ENCODE results near the gene AGAP1.
"Not testable (repeated sequence)": the region's sequence is repeated elsewhere in the genome, so short reads cannot be mapped to it uniquely, and the experiment has no call there.

Gene AGAP1

DNA sequence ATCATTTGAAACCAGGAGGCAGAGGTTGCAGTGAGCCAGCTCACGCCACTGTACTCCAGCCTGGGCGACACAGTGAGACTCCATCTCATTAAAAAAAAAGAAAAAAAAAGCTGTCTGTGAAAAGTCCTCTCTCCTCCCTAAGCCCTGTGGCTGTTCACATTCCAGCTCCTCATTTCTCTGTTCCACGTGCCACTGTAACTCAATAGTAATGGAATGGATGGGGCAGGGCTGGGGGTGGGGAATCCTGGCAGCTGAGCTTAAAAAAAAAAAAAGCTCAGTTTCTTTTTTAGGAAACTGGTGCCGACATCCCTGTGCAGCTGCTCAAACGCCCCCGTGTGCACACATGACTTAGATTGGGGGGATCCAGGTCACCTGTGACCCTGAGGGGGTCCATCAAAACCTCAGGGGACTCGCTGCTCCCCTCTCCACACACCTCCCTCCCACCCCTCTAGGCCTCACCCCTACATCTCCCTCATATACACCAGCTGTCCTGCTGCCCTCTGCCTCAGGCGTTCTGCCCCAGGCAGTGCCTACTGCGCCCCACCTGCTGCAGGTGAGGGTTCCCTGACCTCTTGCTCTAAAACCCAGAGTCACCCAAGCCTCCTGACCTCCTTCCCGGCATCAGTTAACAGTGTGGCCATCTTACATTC lies 255.4 kb downstream of the AGAP1 start:
- DNase-seq = no peak

- DNase-seq = no peak
Observed at GRCh38 chr2:235749771-235750160, 255.9 kb downstream of the AGAP1 start.

- DNase-seq = no peak
Observed at GRCh38 chr2:235752846-235753245, 259.0 kb downstream of the AGAP1 start.

GRCh38 chr2:235754357-235755207 lies 260.7 kb downstream of the AGAP1 start:
- DNase-seq = no peak

- no peak for DNase-seq
Observed at GRCh38 chr2:235756491-235756890, 262.6 kb downstream of the AGAP1 start.

DNA sequence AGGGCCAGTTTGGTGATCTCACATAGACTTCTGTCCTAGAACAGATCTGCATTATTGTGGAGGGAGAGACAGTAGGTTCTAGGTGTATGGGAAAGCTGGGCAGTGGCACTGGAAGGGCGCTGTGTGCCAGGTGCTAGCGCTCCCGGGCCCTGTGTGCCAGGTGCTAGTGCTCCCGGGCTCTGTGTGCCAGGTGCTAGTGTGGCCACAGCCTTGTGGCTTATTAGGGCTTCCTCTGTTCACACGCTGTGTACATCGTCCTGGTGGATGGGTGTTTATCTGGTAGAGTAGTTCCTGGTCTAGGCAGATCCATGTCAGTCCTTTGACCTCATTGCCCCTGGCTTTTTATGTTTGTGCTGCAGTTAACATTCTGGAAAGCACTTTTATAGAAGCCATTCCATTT lies 263.4 kb downstream of the AGAP1 start:
- DNase-seq = no peak

DNA sequence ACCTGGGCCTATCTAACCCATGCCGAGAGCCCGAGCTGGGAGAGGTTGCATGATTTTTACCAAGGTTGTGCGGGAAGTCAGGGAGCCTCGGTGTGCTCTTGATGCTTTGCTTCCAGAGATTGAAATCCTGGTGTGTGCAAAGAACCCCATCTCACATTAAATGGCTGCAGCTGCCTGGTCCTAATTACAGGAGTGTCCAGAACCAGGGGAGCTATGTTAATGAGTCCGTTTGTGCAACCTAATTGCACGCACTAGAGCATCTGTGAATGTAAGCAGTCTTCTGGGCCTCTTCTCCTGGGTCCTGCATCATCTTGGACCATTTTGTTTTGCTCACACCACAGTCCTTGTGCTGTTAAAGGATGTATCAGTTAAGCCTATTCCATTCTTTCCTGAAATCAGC lies 263.8 kb downstream of the AGAP1 start:
- no peak for DNase-seq

DNA sequence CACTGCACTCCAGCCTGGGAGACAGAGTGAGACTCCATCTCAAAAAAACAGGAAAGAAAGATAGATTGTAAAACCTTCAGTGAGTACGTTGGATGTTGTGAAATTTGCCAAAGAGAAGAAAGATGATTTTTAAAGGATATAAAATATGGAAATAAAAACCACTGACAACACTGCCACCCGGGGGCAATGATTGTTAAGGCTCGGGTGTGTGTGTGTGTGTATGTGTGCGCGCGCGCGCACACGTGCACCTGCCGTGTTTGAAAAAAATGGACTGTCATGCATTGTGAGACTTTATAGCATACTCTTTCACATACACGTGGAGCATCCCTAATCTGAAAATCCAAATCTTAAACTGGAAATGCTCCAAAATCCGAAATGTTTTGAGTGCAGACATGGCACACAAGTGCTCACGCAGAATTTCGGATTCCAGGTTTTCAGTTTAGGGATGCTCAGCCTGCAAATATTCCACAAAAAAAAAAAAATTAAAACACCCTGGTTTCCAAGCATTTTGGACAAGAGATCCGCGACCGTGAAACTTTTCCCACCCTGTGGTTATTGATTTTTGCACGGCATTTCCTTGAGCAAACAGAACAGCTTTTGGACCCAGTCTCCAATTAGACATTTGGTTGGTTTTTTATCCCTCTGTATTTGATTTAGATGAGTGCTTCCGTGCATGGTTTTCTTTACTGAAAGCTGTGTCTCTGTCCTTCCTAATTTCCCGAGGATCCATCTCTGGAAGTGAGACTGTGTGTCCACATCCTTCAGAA lies 269.2 kb downstream of the AGAP1 start:
- no peak for DNase-seq

DNA sequence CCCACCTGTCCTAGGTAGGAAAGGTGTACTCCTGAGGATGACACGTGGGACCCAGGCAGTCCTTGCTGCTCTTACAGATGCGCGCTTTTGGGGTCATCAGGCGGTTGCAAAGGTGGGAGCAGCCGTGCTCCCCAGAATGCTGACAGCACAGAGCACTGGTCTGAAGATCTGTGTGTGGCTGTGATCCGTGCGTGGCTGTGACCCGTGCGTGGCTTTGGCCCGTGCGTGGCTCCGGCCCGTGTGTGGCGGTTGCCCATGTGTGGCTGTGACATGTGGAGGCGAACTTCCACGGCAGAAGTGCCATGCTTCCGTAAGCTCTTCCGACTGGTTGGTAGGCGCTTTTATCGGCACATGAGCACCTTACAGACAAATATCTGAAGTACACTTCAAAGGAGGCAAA lies 270.0 kb downstream of the AGAP1 start:
- DNase-seq = no peak

DNA sequence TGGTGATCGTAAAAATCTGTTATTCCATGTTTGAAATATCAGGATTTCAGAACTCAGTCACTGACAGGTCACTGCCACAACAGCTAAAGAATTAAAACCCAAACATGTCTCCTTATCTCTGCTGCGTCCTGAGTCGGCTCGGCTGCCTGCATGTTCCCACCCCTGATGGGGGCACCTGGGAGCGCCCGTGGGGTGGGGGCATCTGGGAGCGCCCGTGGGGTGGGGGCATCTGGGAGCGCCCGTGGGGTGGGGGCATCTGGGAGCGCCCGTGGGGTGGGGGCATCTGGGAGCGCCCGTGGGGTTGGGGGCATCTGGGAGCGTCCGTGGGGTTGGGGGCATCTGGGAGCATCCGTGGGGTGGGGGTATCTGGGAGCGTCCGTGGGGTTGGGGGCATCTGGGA lies 270.6 kb downstream of the AGAP1 start:
- DNase-seq = not testable (repeated sequence)

DNA sequence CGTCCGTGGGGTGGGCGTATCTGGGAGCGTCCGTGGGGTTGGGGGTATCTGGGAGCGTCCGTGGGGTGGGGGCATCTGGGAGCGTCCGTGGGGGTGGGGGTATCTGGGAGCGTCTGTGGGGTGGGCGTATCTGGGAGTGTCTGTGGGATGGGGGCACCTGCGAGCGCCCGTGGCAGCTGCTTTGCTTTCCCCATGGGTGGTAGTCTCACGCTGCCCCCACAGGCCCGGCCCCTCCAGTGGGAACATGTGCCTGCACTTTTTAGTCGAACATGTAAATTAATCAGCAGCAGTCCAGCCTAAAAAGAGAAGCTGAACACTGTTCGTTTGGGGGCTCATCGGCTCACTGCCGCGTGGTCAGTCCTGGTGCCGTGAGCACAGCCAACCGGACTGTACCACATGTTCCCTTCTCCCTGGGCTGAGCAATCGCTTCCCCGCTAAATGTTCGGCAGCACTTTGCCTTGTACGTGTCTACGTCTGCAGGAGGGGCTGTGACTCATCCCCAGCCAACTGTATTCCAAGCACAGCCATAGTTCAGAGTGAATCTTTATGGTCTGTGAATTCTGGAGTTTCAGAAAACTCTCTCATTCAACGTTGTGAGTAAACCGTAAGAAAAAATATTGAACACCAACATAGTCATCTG lies 271.5 kb downstream of the AGAP1 start:
- no peak for DNase-seq

- DNase-seq = peak; percentile 28 to 51
Observed at GRCh38 chr2:235766278-235766677, 272.4 kb downstream of the AGAP1 start.

DNA sequence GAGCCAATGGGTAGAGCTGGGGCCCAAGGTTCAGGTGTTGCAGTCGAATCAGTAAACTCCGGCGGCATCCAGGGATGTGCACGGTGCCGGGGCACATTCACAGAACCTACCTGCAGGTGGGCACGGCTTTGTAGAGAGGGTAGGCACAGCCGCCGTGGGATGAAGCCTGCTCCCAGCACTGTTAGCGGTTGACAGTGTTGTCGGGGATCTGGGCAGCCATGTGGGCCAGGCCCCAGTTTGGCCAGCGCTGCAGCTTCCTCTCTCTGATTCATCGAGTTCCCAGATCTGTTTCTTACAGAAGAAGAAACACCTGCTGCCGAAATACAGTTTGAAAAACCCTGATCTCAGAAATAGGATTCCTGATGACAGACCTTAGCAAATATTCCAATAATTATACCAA lies 274.8 kb downstream of the AGAP1 start:
- DNase-seq = no peak

GRCh38 chr2:235769046-235769445 lies 275.2 kb downstream of the AGAP1 start:
- DNase-seq = no peak

DNA sequence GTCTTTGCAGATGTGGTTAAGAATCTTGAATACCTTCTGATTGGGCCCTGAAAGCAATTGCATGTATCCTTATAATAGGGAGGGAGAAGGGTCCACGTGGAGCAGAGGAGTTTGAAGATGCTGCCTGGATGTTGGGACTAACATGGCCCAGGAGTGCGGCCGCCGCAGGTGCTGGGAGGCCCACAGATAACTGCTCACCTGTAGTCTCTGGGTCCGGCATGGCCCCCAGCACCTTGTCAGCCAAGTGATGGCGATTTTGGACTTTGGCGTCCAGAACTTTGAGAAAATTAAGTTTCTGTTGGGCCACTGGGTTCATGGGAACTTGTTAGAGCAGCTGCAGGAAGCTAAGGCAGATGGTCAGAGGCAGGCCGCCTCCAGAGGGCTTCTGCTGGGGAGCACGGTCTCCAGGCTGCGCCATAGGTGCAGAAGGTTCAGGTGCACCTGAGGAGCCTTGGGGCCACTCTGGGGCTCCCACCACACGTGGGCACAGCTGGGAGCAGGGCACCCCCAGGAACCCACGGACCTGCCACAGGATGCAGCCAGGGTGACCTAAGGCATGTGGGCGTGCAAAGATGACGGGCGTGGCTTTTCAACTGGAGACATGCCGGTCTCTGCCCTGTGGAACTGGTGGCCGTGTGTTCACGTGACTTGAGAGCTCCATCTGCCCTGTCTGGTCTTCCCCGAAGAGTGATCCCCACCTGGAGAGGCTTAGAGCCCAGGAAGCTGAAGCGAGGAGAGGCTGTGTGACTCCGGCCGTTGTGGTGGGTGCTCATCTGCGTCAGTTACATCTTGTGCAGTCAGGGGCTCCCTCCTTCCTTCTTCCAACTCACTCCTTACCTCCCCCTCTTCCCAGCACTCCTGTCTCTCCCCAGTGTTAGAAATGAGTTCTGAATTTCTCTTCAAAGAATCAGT lies 277.3 kb downstream of the AGAP1 start:
- DNase-seq = no peak

- no peak for DNase-seq
Observed at GRCh38 chr2:235773188-235773928, 279.5 kb downstream of the AGAP1 start.

- DNase-seq = no peak
Observed at GRCh38 chr2:235774153-235774870, 280.5 kb downstream of the AGAP1 start.

- no peak for DNase-seq
Observed at GRCh38 chr2:235776531-235776930, 282.7 kb downstream of the AGAP1 start.

DNA sequence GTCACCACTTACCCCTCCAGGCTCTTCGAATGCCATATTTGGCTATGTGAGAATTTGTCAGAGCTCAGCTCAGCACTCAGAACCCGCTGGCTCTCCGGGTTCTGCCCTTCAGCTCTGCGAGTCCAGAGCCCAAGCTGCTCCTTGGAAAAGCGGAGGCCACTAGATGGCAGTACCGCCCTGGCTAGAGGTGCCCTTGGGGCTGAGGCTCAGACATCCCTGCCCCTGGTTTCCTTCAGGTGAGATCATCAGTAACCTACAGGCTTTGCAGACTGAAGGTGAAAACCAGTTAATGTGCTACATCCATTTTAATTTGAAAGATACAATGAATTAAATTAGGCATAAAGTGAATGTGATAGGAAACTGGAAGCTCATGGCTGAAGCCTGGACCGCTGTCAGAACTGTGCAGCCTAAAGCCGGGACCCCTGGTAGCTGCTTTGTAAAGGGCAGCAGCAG lies 285.6 kb downstream of the AGAP1 start:
- DNase-seq = peak; percentile 20 to 39

DNA sequence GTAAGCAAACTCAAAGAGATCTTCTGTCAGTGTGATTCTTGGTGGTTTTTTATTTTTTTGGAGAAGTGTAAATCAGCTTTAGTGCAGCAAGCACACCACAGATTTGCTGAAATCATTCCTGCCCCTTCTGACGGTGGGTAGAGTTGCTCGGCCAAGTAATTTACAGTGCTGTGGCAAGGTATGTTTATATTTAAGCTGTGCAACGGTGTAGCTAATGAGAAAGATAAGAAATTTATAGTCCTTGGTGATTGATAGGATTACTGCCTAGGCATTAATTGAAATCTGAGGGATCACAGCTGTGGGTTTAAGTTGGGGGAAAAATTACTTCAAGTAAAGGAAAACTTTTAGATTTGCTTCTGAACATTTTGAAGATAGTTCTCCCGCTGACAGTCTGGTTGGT lies 286.6 kb downstream of the AGAP1 start:
- no peak for DNase-seq

DNA sequence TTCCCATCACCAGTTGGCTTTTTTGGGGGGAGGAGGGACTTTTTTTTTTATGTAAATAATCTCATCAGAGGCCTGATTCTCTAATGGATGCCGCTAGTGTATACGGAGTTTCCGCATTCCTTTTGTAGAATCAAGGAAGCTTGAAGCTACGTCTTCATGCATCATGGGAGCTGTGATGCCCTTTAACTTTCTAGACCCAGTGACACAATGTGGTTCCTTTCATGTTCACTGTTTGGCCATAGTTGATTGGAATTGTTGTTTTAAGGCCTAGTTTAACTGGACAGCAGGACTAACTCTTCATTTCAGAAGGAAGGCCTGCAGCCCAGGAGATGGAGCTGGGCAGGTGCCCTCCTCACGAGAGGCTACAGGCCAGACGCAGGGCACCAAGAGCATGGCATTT lies 287.9 kb downstream of the AGAP1 start:
- no peak for DNase-seq
